Measurements from ENCODE around the gene PRR23E. TPM values are rescaled to one million over a fixed set of nuclear protein-coding genes. Genes with fewer than 3 reads are reported as not detected.

Gene PRR23E
- total and polyA plus RNA-seq, 2 donors from 2014 or later = not detected

DNA sequence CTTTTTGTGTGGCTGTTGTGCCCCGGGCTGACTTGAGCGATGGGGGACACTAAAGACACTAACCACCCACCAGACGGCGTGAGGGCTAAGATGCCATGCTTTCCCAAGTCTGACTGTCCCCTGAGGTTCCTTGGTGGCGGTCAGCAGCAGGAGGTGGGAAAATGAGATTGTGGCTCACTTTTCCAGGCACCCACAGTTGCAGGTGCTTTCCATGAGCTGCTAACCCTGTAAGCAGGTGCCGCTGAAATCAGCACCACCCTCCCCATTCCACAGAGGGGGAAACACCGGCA lies 17.7 kb downstream of the PRR23E start:
- Histone ChIP-seq H3K4me1 (ENCODE audit: control insufficient read depth in 2 of 3, insufficient read depth in 2 of 3, low read depth in 1 of 3, low read length in 3 of 3) (no peaks in the 10 kb centered on the region), H3K27me3 (ENCODE audit: control insufficient read depth, insufficient read depth, low read length) (no peaks in the 10 kb centered on the region), H3K4me3 (ENCODE audit: low read length in 3 of 3) (no peak overlapping the region), H3K9ac (ENCODE audit: low read length in 3 of 3) (no peak overlapping the region), H3K27ac (ENCODE audit: low read depth in 2 of 2, low read length in 2 of 2) (no peak overlapping the region), H3K9me3 (ENCODE audit: control insufficient read depth in 2 of 3, insufficient read depth in 1 of 3, low read length in 3 of 3) (no peaks in the 10 kb centered on the region), H3K36me3 (ENCODE audit: control insufficient read depth in 2 of 3, insufficient read depth in 3 of 3, low read length in 3 of 3) (no peaks in the 10 kb centered on the region)
- DNase-seq (no peak), FAIRE-seq (no peak)
- intact Hi-C loops (cut with DNase I) = no loop called here
- TF ChIP-seq, protein P1, sequence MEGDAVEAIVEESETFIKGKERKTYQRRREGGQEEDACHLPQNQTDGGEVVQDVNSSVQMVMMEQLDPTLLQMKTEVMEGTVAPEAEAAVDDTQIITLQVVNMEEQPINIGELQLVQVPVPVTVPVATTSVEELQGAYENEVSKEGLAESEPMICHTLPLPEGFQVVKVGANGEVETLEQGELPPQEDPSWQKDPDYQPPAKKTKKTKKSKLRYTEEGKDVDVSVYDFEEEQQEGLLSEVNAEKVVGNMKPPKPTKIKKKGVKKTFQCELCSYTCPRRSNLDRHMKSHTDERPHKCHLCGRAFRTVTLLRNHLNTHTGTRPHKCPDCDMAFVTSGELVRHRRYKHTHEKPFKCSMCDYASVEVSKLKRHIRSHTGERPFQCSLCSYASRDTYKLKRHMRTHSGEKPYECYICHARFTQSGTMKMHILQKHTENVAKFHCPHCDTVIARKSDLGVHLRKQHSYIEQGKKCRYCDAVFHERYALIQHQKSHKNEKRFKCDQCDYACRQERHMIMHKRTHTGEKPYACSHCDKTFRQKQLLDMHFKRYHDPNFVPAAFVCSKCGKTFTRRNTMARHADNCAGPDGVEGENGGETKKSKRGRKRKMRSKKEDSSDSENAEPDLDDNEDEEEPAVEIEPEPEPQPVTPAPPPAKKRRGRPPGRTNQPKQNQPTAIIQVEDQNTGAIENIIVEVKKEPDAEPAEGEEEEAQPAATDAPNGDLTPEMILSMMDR (IDR thresholded peaks at IDR 0.05; ENCODE audit: borderline replicate concordance, extremely low read depth, insufficient read depth) = no peak

DNA sequence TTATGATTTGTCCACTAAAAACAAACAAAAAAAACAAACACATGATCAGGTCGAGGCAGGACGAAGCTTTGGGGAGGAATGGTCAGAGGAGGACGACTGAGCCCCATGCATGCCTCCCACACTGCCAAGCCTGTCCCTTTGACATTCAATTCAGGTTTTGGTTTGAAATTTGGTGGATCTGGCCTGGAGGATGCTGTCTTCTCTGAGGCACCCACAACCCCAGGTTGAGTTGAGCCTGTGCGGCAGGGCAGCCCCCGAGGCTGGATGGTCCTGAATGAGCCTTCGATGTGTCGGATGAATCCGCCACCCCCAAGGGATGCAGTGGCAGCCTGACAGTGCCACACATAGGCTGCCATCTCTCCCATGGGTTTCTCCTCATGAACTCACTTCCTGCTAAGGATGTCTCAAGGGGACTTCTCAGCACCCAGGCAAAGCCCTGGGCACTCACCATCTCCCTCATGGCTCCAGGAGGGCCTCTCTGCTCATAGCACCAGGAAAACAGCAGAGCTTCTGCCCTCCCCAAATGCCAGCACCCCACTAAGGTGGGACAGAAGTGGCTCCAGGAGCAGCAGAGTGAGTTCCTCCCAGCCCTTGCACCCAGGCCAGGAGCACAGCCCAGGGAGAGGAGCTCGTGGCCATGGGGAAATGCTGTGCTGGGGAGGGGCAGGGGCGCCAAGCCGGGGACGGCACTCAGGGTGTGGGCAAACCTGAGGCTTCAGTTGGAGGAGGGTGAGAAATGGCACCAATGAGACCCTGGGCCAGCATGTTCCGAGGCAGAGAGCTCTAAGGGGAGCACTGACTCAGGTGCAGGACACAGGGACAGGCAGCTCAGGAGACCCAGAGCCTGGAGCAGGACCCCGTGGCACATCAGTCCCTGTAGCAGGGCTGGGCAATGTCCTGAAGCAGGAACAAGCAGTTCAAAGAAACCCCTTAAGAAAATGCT lies 18.5 kb downstream of the PRR23E start:
- intact Hi-C loops (cut with DNase I) = no loop called here
- Histone ChIP-seq H3K4me1 (ENCODE audit: control insufficient read depth in 2 of 3, insufficient read depth in 2 of 3, low read depth in 1 of 3, low read length in 3 of 3) (no peaks in the 10 kb centered on the region), H3K27me3 (ENCODE audit: control insufficient read depth, insufficient read depth, low read length) (no peaks in the 10 kb centered on the region), H3K27ac (ENCODE audit: low read depth in 2 of 2, low read length in 2 of 2) (no peak overlapping the region), H3K9me3 (ENCODE audit: control insufficient read depth in 2 of 3, insufficient read depth in 1 of 3, low read length in 3 of 3) (no peaks in the 10 kb centered on the region), H3K36me3 (ENCODE audit: control insufficient read depth in 2 of 3, insufficient read depth in 3 of 3, low read length in 3 of 3) (no peaks in the 10 kb centered on the region), H3K4me3 (ENCODE audit: low read length in 3 of 3) (no peak overlapping the region), H3K9ac (ENCODE audit: low read length in 3 of 3) (no peak overlapping the region)
- FAIRE-seq (no peak), DNase-seq (no peak)
- TF ChIP-seq, protein P1 (IDR thresholded peaks at IDR 0.05; ENCODE audit: borderline replicate concordance, extremely low read depth, insufficient read depth) = no peak

DNA sequence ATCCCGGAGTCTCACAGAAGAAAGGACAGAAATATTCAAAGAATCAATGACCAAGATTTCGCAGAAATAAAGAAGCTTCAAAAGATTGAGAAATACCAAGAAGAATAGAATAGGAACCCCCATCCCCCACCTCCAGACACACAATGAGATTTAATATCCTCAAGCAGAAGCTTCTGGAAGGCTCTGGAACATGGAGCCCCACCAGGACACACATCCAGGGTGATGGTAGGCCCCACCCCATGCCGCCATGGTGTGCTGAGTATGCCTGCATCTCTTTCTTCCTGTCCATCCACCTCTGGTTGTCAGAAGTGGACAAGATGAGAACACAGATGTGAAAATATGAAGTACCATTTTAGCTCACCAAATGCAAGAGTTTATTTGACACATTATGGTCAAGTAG lies 19.3 kb downstream of the PRR23E start:
- intact Hi-C loops (cut with DNase I) = no loop called here

More for the DNA sequence above, 19.3 kb downstream of the PRR23E start:
- Histone ChIP-seq H3K27ac (ENCODE audit: low read depth in 2 of 2, low read length in 2 of 2) (no peak overlapping the region), H3K4me3 (ENCODE audit: low read length in 3 of 3) (no peak overlapping the region), H3K27me3 (ENCODE audit: control insufficient read depth, insufficient read depth, low read length) (no peaks in the 10 kb centered on the region), H3K36me3 (ENCODE audit: control insufficient read depth in 2 of 3, insufficient read depth in 3 of 3, low read length in 3 of 3) (no peaks in the 10 kb centered on the region), H3K4me1 (ENCODE audit: control insufficient read depth in 2 of 3, insufficient read depth in 2 of 3, low read depth in 1 of 3, low read length in 3 of 3) (no peaks in the 10 kb centered on the region), H3K9ac (ENCODE audit: low read length in 3 of 3) (no peak overlapping the region), H3K9me3 (ENCODE audit: control insufficient read depth in 2 of 3, insufficient read depth in 1 of 3, low read length in 3 of 3) (no peaks in the 10 kb centered on the region)
- FAIRE-seq (no peak), DNase-seq (no peak)
- TF ChIP-seq, protein P1 (IDR thresholded peaks at IDR 0.05; ENCODE audit: borderline replicate concordance, extremely low read depth, insufficient read depth) = no peak
